ENCODE measurements around the gene LMF1.

LMF1 gene

GRCh38 chr16:1003391-1004347, 32.9 kb upstream of the LMF1 start:
- DNase-seq (ENCODE audit: low read depth, low spot score), result no peak
- CTCF ChIA-PET, result interaction anchor here (1.5 kb wide), 1 partner anchor 54 kb away, joined by 5 read pairs; no protein-coding TSS in a partner anchor
- H3K4me3 ChIP-seq (ENCODE audit: low read depth, low read length), result no peak overlapping the region
- TF ChIP-seq CTCF (IDR thresholded peaks at IDR 0.05; ENCODE audit: insufficient read depth, low read length, missing control alignments), result no peak
- POLR2A ChIA-PET, result no interaction called here

- POLR2A ChIA-PET, result no interaction called here
- CTCF ChIA-PET, result interaction anchor here (1.5 kb wide), 1 partner anchor 55 kb away, joined by 5 read pairs; no protein-coding TSS in a partner anchor
- DNase-seq (ENCODE audit: low read depth, low spot score), result no peak
- TF ChIP-seq CTCF (IDR thresholded peaks at IDR 0.05; ENCODE audit: insufficient read depth, low read length, missing control alignments), result no peak
- H3K4me3 ChIP-seq (ENCODE audit: low read depth, low read length), result no peak overlapping the region
These were observed 31.8 kb upstream of the LMF1 start for GRCh38 chr16:1002399-1003166.

GRCh38 chr16:1001096-1001495, 30.3 kb upstream of the LMF1 start:
- ChIA-PET CTCF (no interaction called here), POLR2A (no interaction called here)
- H3K4me3 ChIP-seq (ENCODE audit: low read depth, low read length), result no peak overlapping the region
- no peak for TF ChIP-seq CTCF (IDR thresholded peaks at IDR 0.05; ENCODE audit: insufficient read depth, low read length, missing control alignments)
- no peak for DNase-seq (ENCODE audit: low read depth, low spot score)

- CTCF ChIA-PET, result no interaction called here
- TF ChIP-seq CTCF (IDR thresholded peaks at IDR 0.05; ENCODE audit: insufficient read depth, low read length, missing control alignments), result no peak
- no peak for DNase-seq (ENCODE audit: low read depth, low spot score)
- POLR2A ChIA-PET, result no interaction called here
- no peak overlapping the region for H3K4me3 ChIP-seq (ENCODE audit: low read depth, low read length)
These were observed 29.8 kb upstream of the LMF1 start for GRCh38 chr16:1000608-1001007.

- POLR2A ChIA-PET, result no interaction called here
- no peak overlapping the region for H3K4me3 ChIP-seq (ENCODE audit: low read depth, low read length)
- no peak for TF ChIP-seq CTCF (IDR thresholded peaks at IDR 0.05; ENCODE audit: insufficient read depth, low read length, missing control alignments)
- CTCF ChIA-PET, result no interaction called here
- no peak for DNase-seq (ENCODE audit: low read depth, low spot score)
These were observed 28.9 kb upstream of the LMF1 start for GRCh38 chr16:999677-1000076.

- ChIA-PET CTCF (interaction anchor here (1.2 kb wide), 1 partner anchor 59 kb away, joined by 3 read pairs; no protein-coding TSS in a partner anchor), POLR2A (no interaction called here)
- no peak for DNase-seq (ENCODE audit: low read depth, low spot score)
- no peak for TF ChIP-seq CTCF (IDR thresholded peaks at IDR 0.05; ENCODE audit: insufficient read depth, low read length, missing control alignments)
- H3K4me3 ChIP-seq (ENCODE audit: low read depth, low read length), result no peak overlapping the region
These were observed 27.8 kb upstream of the LMF1 start for GRCh38 chr16:998615-999014.
